HG03469 (cell line): Measurements from ENCODE around the gene SFXN2.
"Not testable (repeated sequence)": the region's sequence is repeated elsewhere in the genome, so short reads cannot be mapped to it uniquely, and the experiment has no call there.

ENCODE experiments used
- ATAC-seq: cut with Tn5 transposase; IDR thresholded peaks from one replicate; pipeline ENCODE4 v1.9.1; 2021; ENCODE audit warnings: mild to moderate bottlenecking, moderate library complexity, moderate number of reproducible peaks; ENCODE audit not compliant: unreplicated experiment

The SFXN2 gene

GRCh38 chr10:102752266-102752930, 38.0 kb downstream of the SFXN2 start:
- ATAC-seq = no peak

DNA sequence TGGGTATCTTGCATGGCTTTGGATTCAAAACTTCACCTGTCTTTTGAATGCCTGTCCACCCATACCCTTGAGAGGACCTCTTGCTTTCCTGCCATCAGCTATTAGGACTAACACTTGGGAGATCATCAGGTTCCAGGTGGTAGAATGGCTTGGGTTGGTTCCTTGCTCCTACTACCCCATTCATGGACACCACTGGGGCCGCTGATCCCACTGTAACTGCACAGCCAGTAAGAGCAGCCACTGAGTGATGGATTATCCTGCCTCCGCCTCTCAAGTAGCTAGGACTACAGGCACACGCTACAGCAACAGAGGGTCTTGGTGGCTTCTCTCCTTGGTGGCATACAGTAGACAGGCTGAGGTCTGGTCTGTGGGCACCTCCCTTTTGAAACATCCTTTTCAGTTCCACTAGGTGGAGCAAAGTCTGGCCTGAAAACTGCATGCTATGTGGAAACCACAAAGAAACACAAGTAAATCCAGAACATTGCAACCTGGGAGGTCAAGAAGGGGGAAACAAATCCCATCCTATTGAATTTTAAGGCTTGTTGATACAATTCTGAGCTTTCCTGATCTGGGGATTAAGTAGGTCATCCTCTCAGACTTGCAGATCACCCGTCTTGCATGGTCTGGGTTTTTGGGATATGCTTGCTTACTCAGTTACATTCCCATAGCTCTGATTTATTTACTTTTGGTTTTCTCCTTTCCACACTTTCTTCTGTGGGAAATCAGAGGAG, 38.7 kb downstream of the SFXN2 start:
- ATAC-seq = no peak

DNA sequence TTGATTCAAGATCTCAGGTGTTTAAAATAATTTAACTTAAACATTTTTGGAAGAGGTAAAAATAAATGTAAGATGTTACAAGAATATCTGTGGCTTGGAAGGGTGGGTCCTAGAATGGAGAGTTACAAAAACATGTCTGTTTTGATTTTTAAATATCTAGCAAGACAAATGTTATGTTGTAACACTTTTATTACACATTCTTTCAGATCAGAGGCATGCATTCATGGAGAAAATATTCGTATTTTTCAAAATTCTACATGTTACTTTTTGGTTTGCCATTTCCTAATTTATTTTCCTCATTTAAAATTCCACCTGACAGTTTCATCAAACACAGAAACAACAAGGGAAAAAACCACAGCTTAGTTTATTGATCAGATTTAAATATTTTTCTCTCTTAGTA, 39.3 kb downstream of the SFXN2 start:
- ATAC-seq = no peak

- no peak for ATAC-seq
These were observed 42.9 kb downstream of the SFXN2 start for GRCh38 chr10:102757323-102757722.

- ATAC-seq = no peak
These were observed 44.0 kb downstream of the SFXN2 start for GRCh38 chr10:102758240-102758932.

DNA sequence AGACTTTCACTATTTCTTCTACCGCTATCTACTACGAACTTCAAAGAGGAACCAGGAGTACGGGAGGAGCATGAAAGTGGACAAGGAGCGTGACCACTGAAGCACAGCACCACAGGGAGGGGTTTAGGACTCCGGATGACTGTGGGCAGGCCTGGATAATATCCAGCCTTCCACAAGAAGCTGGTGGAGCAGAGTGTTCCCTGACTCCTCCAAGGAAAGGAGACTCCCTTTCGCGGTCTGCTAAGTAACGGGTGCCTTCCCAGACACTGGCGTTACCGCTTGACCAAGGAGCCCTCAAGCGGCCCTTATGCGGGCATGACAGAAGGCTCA, 44.5 kb downstream of the SFXN2 start:
- ATAC-seq = not testable (repeated sequence)

DNA sequence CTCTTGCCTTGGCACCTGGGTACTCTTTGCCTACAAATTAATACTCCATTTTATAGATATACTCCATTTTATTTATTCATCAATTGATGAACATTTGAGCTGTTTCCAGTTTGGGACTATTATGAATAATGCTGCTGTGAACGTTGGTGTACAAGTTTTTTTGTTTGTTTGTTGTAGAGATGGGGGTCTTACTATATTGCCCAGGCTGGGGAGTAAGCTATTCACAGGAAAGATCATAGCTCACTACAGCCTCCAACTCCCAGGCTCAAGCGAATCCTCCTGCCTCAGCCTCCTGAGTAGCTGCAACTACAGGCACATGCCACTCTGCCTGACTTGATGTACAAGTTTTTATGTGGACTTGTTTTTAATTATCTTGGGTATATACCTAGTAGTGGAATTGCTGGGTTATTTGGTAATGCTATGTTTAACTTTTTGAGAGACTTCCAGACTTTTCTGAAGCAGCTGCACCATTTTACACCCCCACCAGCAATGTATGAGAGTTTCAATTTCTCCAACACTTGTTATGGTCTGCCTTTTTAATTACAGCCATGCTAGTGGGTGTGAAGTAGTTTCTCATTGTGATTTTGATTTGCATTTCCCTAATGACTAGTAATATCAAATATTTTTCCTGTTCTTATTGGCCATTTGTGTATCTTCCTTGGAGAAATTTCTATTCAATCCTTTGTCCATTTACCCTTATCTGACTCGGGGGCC, 45.2 kb downstream of the SFXN2 start:
- no peak for ATAC-seq

GRCh38 chr10:102761981-102762380, 47.5 kb downstream of the SFXN2 start:
- no peak for ATAC-seq

DNA sequence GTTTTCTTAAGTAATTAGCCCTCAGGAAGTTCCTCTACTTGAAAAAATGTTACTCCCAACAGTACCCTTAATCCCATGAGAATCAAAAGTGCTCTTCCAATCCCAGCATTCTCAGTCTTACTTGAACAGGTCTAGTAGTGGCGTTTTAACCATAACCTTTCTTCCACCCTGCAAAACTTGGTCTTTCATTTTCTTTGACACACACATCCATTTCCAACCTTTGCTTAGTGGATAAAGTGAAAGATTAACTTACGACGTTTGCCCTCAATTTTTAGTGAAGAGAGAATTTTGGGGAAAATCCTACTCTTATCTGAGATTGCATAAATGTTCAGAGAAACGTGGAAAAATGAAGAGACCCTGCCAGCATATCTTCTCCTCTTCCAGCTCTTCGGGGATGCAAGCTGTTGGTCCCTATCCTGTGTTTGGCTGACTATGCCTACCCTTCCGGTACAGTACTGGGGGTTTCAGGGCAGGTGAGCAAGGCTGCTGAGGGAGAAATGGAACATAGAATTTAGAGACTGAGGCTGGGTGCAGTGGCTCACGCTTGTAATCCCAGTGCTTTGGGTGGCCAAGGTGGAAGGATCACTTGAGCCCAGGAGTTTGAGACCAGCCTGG, 48.1 kb downstream of the SFXN2 start:
- no peak for ATAC-seq

- no peak for ATAC-seq
These were observed 48.7 kb downstream of the SFXN2 start for GRCh38 chr10:102763037-102763607.

DNA sequence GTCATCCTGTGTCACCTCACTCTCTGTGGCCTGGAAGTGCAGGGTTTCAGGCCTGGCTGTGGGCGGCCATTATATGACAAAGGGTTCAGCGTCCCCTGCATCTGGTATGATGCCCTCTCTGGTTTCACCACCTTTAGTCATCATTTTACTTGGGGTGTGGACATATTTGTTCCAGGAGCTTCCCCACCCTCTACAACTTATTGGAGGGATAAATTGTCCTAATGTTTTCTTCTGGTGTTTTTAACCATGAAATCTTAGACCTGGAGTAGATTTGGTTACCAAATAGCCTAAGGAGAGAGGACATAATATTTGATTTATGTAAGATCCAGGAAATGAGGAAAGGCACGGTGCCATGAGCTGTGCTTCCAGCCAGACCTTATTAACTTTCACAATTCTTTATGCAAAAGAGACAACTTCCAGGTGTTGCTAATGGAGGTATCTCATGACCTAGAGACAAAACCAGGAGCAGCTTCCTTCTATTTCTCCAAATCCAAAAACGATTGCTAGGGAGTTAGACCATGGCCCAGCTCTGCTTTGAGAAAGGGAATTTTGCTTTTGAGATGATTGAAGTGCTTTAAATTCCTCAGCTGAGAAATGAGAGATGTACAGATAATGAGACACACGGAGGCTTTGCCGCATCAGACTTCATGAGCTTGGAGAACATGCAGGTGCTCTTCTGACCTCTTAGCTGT, 50.2 kb downstream of the SFXN2 start:
- no peak for ATAC-seq

DNA sequence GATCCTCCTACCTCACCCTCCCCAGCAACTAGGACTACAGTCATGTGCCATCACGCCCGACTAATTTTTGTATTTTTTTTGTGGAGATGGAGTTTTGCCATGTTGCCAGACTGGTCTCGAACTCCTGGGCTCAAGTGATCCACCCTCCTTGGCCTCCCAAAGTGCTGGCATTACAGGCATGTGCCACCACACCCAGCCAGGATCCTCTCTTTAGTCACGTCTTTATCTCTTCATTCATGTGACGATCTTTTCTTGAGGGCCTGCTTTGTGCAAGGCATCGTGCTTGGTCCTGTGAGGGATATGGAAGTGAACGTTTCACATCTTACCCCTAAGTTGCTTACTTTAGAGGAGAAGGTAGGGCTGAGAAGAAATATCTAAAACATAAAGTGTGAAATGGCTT, 50.9 kb downstream of the SFXN2 start:
- no peak for ATAC-seq

- ATAC-seq = no peak
These were observed 53.2 kb downstream of the SFXN2 start for GRCh38 chr10:102767428-102768160.

DNA sequence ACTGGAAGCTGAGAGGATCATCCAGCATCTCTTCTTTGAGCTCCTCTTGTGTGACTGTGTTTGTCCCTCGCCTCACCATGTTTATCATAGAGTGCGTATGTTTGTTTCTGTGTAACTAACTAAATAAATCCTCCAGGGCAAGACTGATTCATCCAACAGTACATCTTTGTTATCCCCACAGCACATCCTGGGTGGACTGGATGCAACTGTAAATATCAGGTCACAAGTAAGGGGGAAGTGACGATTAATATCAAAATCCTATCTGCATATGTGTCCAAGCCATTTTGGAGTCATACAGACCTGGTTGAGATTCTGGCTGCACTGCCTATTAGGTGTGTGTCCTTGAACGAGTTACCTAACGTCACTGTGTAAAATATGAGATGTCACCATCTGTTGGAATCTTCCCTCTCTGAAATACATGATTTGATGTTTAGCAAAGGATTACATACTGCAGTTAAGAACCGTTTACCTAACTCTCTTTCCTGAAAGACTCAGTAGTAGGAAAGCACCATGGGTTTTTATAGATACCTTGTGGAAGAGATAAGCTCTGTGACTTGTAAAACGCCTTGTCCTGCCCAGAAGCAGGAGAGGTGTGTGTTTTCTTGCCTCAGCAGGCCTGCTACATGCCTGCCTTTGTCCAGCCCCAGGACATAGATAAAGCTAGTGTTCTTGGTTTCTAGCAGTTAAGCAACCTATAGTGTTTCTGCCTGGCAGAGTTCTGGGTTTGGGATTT, 55.1 kb downstream of the SFXN2 start:
- no peak for ATAC-seq

GRCh38 chr10:102770108-102770482, 55.7 kb downstream of the SFXN2 start:
- ATAC-seq = no peak

GRCh38 chr10:102770792-102771191, 56.4 kb downstream of the SFXN2 start:
- no peak for ATAC-seq

DNA sequence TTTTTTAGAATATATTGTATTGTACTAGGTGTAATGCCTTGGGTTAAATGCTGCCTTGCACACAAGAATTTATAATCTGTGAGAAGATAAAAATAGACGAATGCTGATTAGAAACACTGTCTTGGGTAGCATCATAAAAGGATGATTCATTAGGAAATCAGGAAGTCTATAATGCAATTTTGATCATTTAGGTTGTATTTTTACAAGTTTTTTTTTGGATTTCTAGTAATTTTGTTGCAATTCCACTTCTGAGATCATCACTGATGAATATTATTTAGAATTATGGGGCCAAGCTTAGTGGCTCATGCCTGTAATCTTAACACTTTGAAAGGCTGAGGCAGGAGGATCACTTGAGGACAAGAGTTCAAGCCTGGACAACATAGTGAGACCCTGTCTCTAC, 58.9 kb downstream of the SFXN2 start:
- no peak for ATAC-seq

DNA sequence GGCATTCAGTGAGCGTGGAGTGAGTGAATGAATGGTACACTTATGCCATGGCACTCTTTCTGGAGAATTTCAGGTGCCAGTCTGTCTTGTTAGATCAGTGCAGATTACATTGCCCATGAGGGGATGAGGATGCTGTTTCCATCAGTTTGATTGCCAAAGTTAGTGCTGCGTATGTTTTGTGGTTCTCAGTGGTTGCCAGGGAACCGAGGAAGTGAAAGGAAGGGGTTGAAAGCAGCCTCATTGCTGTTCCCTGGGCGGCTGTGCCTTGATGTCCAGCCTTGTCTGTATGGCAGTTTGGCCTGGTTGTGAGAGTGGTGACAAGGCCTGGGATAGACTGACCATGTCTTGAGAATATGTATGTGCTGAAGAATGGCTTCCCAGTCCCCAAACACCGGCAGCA, 59.5 kb downstream of the SFXN2 start:
- ATAC-seq = no peak
